SIG-M5 treated with dmso at 0.1 percent for 504 hours (cell line): Measurements from ENCODE around the gene ADGRF5.
"Not testable (repeated sequence)": the region's sequence is repeated elsewhere in the genome, so short reads cannot be mapped to it uniquely, and the experiment has no call there.

Experiments
- DNase-seq: peaks from one replicate; lab custom pipeline; 2025; ENCODE audit not compliant: unreplicated experiment; lab: John Stamatoyannopoulos, UW

Gene ADGRF5

DNA sequence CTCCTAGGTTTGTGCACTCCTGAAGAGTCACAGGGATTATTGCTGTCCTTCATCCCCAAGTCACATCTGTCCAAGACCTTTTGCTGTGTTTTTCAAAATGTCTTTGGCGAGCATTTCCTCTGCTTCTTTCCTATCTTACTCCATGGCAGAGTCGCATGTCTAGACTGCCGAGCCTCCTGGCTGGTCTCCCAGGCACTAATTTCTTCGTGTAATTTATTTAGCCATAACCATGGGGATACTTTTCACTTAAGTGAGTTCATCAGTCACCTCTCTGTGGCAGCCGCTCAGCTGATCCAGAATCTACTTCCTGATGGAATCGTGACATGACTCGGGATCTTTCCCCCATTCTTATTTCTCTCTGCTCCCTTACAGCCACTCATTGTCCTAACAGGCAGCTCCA, 25.8 kb downstream of the ADGRF5 start:
- no peak for DNase-seq

DNA sequence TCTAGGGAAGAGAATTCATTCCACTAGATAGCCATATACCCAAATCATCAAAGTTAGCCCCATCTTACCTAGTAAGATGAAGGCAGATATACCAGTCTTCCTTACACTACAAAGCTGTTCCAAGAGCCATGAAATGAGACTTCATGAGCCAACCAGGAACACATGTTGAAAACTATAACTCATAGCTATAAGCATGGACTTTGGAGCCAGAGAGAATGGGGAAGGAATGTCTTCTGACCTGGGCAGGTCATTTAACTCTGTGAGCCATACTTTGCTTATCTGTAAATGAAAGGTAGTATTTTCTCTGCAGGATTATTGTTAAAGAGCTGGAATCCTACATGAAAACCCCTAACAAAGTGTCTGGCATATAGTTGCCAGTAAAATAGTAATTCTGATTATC, 27.3 kb downstream of the ADGRF5 start:
- no peak for DNase-seq

DNA sequence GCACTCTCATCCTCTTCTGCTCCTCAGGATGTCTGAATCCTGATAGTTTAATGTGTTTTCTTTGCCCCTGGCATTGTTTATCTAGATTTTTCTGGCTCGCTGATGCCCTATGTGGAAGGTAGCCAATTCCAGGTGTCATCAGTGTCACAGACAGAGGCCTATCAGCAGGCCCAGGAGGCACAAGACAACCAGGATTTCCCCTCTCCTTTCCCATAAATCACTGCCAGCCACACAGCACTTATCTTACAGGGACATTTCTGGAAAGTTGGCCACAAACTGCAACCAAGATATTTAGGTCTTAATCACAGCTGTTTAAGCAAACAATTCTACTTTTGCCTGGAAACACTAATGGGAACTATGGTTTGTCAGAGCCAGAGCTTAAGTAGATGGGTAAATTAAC, 28.1 kb downstream of the ADGRF5 start:
- DNase-seq: no peak

DNA sequence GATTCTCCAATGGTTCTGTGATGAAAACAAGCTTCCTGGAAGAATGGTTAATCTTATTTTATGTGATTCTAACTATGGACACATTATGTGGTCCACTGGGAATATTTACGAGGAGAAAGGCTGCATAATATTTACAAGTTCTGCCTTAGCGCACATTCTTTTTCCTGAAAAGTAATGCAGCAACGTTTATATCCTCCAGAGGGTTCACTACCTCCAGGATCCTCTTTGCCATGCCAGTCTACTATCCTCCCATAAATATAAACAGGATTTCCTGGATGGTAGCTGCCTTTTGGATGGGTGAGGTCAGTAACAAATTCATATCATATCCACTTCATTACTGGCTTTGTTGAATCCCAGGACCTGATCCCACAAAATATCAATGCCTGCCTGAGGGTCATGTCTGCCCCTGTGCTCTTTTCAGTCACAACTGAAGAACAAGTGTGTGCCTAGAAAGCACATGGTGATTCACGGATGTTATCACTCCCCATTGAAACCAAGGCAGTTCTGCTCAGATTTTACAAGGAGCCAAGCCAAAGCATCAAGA, 30.4 kb downstream of the ADGRF5 start:
- no peak for DNase-seq

DNA sequence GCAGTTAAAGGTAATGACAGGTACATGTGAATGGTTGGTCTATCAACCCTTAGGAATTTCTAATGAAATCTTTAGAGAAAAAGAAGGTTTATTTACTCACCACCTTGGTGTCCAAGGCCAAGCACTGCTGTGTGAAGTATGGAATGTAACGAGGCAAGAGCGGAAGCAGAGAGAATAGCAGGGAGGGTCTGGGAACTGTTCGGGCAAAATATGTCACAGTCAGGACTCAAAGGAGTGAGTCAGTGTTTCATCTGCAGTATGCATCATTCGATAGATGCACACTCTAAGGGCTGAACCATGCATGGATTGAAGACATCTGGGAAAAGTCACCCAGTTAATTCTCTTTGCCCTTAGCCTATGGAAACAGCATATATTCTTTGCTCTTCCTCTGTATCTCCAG, 33.2 kb downstream of the ADGRF5 start:
- no peak for DNase-seq

DNA sequence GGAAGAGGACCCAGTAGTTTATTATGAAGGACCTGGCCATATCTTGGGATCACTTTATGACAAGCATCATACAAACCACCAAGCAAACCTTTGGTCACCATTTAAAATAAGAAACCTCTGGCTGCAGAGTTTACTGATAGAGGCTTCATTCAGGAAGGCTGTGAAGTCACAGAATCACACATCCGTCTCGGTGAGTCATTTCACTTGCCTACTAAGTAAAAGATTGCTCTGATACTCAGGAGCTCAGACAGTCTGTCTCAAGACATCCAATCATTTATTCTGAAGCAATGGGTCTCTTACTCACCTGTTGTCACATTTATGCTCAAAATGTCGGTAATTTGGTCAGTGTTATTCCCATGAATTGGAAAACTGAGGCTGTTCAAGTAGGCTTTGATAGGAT, 33.7 kb downstream of the ADGRF5 start:
- DNase-seq: no peak

DNA sequence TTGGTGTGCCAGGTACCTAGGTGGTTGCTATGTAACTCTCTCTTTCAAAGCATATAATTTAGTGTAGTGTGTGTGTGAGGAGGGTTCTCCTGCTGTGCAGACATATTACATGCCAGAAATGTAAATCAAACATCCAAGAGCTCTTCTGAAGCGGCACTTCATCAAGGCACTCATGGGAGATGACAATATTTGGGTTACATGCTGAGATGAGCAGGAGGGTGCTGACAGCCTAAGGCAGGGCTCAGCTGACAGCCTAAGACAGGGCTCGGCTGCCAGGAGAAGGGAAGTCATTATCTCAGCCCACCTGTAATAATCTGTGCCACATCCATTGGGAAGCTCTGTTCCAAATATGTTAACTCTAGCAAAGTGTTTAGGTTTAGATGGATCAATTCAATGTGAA, 39.1 kb downstream of the ADGRF5 start:
- DNase-seq: no peak

DNA sequence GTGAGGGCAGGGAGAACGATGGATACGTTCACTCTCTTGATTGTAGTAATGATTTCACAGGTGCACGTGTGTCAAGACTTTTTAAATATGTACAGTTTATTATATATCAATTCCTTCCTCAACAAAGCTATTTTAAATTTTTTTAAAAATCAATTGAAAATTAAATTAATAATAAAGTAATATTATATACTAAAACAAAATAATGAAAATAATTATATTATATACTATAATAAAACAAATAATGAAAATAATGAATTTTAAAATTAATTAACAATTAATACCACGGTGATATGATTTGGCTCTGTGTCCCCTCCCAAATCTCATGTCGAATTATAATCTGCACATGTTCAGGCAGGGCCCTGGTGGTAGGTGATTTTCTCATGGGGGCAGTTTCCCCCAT, 42.7 kb downstream of the ADGRF5 start:
- no peak for DNase-seq

DNA sequence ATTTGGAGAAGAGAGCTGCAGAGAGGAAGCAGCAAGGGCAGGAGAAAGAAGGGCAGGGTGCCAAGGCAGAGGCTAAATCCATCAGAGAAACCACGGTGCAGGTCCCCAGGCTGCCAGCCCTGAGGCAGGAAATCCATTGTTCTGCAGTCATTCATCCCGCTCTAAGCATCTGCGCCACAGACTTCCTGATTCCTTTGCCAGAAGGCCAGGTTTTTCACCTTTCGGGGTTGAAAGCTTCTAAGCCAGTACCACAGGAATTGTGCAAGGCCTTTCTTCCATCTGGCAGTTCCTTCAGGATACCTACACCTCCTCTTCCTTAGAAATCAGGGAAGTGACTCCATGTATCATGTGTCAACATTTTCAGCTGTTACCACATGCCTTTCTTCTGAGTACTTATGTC, 45.6 kb downstream of the ADGRF5 start:
- no peak for DNase-seq

DNA sequence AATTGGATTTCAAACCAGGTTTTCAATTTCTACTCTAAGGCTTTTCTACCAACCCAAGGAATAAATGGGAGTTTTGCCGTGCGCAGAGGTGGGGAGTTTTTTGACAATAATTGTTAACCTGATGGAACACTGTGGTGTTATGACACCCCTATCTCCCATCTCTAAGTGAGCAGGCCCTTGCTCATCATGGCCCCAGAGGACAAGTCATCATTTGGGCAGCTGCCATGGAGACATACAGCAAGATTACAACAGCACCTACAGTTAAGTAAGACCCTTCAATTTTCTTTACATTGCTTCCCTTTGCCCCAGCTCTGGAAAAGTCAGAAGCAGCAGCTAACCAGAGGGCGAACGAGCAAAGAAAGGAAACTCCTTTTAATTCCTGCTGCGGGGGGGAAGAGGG, 54.3 kb downstream of the ADGRF5 start:
- DNase-seq: no peak

DNA sequence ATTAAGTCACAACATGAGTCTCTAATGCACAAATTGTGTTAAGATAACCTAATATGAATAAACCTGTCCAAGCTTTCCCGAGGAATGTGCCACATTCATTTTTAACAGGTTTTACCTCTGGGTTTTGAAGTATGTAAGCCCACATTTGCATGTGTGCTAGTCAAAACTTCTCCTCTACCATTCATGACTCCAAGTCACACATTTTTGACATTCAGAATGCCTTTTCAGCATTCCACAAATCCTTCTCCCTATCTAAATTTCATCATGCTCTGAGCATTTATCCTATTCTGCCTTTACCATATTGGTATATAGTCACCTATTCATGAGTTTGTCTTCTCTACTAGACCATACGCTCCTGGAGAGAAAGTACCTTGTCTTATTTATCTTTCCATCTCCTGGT, 56.5 kb downstream of the ADGRF5 start:
- no peak for DNase-seq

DNA sequence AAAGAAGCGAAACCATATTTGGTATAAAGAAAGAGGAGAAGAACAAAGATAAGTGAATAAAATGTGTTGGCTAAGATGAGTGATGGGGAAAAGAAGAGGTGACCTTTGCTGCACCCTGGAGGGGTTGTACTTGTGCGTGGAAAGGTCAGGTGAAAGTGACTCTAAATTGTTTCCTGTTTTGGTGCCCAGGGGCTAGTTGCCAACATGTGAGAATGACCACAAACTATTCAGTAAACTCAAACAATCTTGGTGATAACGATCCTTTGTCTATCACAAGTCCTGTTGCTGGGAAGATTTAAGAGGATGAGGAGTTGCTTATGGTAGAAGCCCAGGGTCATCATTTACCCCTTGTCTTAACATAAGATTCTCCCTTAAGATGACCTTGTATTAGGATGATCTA, 57.9 kb downstream of the ADGRF5 start:
- DNase-seq: no peak

DNA sequence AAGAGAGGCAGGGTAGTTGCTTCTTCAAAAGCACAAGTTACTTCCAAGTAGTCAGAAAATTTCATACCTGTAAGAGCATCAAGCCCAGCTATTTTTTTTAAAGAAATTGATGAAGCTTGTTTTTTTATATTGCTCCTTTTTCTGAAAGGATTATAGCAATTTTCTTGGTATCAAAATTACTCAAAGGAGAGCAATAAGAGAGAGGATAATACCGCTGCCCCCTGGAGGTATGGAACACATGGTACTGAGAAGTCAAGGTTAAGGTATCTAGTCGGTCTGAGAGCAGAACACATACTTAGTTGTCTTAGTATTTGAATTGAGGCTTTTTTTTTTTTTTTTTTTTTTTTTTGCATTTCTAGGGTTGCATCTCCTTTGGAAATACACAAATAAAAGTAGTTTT, 59.4 kb downstream of the ADGRF5 start:
- DNase-seq: no peak

DNA sequence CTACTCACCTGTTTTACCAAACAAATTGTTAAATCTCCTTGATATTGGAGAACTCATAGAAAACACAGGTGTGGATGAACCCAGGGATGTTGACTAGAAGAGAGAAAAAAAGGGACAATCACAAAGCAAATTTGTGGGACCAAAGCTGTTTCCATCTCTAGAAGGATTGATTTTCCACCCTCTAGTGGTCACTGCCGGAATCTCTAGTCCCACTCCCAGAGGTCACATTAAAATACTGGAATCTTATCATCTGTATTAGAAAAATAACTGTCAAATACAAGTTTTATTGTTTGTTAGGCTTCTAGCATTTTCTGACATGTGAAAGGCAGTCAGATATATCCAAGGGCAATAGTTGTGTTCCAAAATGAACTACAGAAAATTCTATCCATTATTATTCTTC, 65.8 kb downstream of the ADGRF5 start:
- not testable (repeated sequence) for DNase-seq

DNA sequence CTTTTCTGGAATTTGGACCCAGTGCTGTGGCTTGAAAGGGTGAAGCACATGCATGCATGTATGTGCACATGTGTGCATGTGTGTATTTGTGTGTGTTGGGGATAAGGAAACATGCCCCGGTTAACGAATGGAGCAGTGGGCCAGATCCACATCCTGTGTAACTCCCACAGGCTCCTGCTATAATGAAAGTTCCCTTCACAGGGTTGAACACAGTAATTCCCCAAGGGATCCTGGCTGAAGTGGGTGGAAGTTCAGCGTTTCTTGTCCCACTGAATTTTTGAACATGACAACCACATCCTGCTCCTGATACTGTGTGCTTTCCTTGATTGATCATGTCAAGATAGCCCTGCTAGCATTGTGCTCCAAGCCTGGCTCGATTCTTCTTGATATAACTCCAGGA, 70.2 kb downstream of the ADGRF5 start:
- DNase-seq: not testable (repeated sequence)

DNA sequence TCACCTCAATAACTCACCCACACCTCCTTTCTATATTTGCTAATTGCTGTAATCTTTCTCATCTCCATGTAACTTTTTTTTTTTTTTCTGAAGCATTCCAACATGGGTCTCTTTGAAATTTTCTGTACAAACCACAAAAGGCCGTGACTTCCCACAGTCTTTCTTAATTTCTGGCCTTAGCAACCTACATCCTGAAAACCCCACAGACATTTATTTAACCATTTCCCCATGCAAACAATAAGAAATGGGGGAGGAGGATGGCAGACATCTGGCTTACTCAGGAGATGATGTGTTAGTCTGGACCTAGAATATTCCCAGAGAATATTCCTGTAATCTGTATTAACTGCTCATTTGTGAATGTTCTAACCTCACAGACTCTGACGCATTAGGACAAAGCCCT, 70.9 kb downstream of the ADGRF5 start:
- no peak for DNase-seq

DNA sequence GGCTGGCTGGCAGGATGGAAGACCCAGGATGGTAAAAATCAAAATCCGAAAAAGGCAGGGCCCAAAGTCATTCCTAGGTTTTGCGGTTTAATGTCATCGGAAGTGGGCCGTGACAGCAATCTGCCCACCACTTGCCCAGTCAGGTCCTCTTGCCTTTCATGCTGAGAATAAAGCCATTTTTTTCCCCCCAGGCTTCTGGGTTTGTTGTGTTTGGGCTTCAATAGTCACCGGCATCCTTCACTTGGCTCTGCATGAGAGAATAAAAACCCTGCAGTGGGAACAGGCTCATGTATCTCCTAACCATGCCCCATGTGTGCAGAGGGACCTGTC, 72.4 kb downstream of the ADGRF5 start:
- no peak for DNase-seq

DNA sequence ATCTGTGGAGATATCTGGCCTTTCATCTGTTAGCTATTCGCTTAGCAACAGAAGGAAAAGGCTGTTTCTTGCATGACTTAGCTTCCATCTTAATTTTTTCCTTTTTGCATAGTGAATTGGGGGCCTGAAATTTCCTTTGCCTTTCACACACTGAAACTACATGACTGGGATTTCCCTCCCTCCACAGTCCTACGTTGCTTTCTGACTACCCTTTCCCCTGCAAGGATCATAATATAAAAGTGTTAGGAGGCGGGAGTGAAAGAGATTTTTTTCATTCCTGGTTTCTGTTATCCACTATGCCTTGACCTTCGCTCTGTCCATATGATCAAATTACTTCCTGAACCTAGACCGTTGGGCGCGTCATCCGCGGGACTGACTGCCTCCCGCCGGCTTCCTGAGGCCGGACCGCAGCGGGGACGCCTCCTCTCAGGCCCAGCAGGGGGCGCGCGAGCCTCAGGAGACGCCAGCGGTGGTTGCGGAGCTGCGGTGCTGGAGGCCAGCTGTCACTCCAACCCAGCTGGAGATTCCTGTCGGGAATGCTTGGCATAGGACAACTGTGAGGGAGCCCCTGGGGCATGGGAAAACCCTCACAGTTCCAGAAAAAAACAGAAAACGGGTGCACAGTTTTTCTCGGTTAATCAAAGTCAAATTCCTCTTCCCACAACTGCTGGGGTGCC, 72.9 kb downstream of the ADGRF5 start:
- peak; percentile 36 for DNase-seq

DNA sequence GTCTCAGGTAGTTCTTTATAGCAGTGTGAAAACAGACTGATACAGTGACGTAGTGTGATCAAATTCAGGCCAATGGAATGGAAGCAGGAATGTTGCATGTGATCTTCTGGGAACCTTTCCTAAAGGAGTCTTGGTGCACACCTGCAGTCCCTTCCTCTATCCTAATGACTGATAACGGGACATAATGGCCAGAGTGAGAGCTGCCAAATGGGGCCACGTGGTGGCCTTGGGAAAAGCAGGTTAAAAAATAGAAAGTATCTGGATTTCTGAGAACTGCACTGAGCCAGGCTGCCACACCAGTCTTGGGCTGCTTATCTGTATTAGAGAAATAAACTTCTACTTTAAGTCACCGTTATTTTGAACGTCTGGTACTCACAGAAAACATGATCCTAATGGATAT, 76.6 kb downstream of the ADGRF5 start:
- no peak for DNase-seq

DNA sequence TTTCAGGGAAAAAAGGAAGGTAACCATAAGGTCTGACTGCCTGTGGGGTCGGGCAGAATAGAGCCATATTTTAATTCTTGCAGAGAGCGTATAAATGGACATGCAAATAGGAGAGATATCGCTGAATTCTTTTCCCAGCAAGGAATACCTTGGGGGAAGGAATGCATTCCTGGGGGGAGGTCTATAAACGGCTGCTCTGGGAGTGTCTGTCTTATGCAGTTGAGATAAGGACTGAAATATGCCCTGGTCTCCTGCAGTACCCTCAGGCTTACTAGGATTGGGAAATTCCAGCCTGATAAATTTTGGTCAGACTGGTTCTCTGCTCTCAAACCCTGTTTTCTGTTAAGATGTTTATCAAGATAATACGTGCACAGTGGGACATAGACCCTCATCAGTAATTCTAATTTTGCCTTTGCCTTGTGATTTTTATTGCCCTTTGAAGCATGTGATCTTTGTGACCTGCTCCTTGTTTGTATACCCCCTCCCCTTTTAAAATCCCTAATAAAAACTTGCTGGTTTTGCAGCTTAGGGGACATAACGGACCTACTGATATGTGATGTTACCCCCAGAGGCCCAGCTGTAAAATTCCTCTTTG, 79.4 kb downstream of the ADGRF5 start:
- DNase-seq: not testable (repeated sequence)

DNA sequence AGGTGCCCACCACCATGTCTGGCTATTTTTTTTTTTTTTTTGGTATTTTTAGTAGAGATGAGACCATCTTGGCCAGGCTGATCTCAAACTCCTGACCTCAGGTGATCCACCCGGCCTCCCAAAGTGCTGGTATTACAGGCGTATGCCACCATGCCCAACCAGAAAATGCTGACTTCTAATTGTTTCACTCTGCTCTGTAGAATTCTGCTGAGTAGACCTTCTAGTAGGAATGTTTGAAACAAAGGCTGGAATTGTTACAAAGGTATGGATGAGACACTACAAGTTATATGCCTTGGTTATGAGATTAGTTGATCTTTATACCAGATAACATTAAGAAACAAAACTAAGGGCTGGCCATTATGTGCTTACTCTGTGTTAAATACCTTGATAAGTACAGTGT, 83.7 kb downstream of the ADGRF5 start:
- no peak for DNase-seq

DNA sequence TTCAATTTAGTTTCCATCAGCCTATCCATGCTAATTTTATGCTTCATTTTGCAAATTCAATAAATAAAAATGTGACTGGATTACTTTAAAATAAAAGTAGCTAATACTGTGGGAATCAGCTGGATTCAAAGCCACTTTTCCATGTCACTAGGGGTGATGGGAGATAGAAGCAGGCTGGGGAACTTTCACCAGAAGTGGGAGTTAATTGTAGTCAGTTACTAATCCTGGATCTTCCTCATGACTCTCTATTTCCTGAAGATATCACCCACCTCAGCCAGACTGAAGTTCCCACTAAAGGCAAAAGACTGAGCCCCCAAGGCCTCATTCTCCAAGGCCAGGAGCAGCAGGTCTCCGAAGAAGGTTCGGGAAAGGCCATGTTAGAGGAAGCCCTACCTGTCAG, 86.7 kb downstream of the ADGRF5 start:
- DNase-seq: not testable (repeated sequence)
